Peyer's patch (tissue), 4 donors: ENCODE results near the gene GGA1. TPM values are rescaled to one million over a fixed set of nuclear protein-coding genes. Genes with fewer than 3 reads are reported as not detected.
"Not testable (repeated sequence)": the region's sequence is repeated elsewhere in the genome, so short reads cannot be mapped to it uniquely, and the experiment has no call there.

Experiments
- DNase-seq, 3 donors: peaks; one replicate each; pipeline ENCODE4 v3.0.0-alpha.2; 2017 to 2019
- H3K27ac ChIP-seq, 4 donors: fragments of 200-600 bp; sonication (generic); one replicate each; pipeline ENCODE4 v1.5.1; 2016 to 2019
- H3K27me3 ChIP-seq, 2 donors: fragments of 200-600 bp; sonication (generic); one replicate each; pipeline ENCODE4 v1.5.1; 2019
- H3K36me3 ChIP-seq, 3 donors: fragments of 200-600 bp; sonication (generic); one replicate each; pipeline ENCODE4 v1.5.1; 2016 to 2019
- H3K4me1 ChIP-seq, 4 donors: fragments of 200-600 bp; sonication (generic); one replicate each; pipeline ENCODE4 v1.5.1; 2016 to 2019
- H3K4me3 ChIP-seq, 4 donors: fragments of 200-600 bp; sonication (generic); 1 replicate in 3 of 4; 2 replicates in 1 of 4; pipeline ENCODE4 v1.5.1; 2016 to 2019; ENCODE audit warnings: mild to moderate bottlenecking in 1 of 4
- H3K9me3 ChIP-seq, 4 donors: fragments of 200-600 bp; sonication (generic); one replicate each; pipeline ENCODE4 v1.5.1; 2016 to 2019; ENCODE audit warnings: mild to moderate bottlenecking in 1 of 4
- CTCF ChIP-seq, 6 experiments: fragments of 450-650 bp in 4 of 6; fragments of 200-600 bp in 2 of 6; sonication (generic) in 1 of 6; IDR thresholded peaks; one replicate each; pipeline ENCODE4 v1.5.1; 2017 to 2019; ENCODE audit warnings: antibody characterized with exemption in 6 of 6, mild to moderate bottlenecking in 3 of 6, moderate library complexity in 1 of 6
- POLR2A ChIP-seq, 2 donors: fragments of 450-650 bp; IDR thresholded peaks; one replicate each; pipeline ENCODE4 v1.5.1; 2017; ENCODE audit warnings: antibody characterized with exemption in 2 of 2, mild to moderate bottlenecking in 2 of 2, moderate library complexity in 2 of 2
- total RNA-seq, 4 donors: library from RNA; depleted of rRNA; stranded (reverse); fragments of >200 nt; gene quantifications; one replicate each; pipeline ENCODE4 v1.1.0, GENCODE V29; 2016

The GGA1 gene
- total RNA-seq, 4 donors from 2014 or later, result 67.1 to 189 (median 117) TPM

- peak overlapping the region; percentile 86 to 100 (median 94) for H3K4me3 ChIP-seq
- H3K27me3 ChIP-seq, result no peaks in the 10 kb centered on the region
- peak overlapping the region; percentile 95 to 98 (median 96) for H3K27ac ChIP-seq
- TF ChIP-seq CTCF (IDR thresholded peaks at IDR 0.05) (no peak), POLR2A (IDR thresholded peaks at IDR 0.05) (no peak)
- DNase-seq, result no peak
- H3K9me3 ChIP-seq, result no peaks in the 10 kb centered on the region
- peaks cover 0 to 39% (median 14%) of the 10 kb centered on the region in 4 donors for H3K4me1 ChIP-seq
- no peaks in the 10 kb centered on the region for H3K36me3 ChIP-seq
These were observed 628 bp upstream of the GGA1 start for GRCh38 chr22:37607935-37608476.

- no peak for DNase-seq
- no peaks in the 10 kb centered on the region for H3K9me3 ChIP-seq
- no peaks in the 10 kb centered on the region for H3K27me3 ChIP-seq
- H3K27ac ChIP-seq, result peak overlapping the region; percentile 95 to 98 (median 96)
- peaks cover 0 to 49% (median 14%) of the 10 kb centered on the region in 4 donors for H3K4me1 ChIP-seq
- H3K4me3 ChIP-seq, result peak overlapping the region; percentile 86 to 100 (median 94)
- TF ChIP-seq POLR2A (IDR thresholded peaks at IDR 0.05), result no peak
- TF ChIP-seq CTCF (IDR thresholded peaks at IDR 0.05), result no peak
- H3K36me3 ChIP-seq, result peaks cover 0 to 8% (median 0%) of the 10 kb centered on the region in 3 donors
These were observed 862 bp downstream of the GGA1 start for GRCh38 chr22:37609240-37610152.

- H3K27me3 ChIP-seq, DNase-seq, H3K9me3 ChIP-seq: not testable (repeated sequence)
- H3K36me3 ChIP-seq, result peaks cover 0 to 14% (median 0%) of the 10 kb centered on the region in 3 donors
- peaks cover 0 to 49% (median 14%) of the 10 kb centered on the region in 4 donors for H3K4me1 ChIP-seq
- H3K27ac ChIP-seq, result peak overlapping the region in 3 of 4 donors; percentile 95 to 98 (median 96)
- H3K4me3 ChIP-seq, result peak overlapping the region; percentile 86 to 100 (median 94)
These were observed 1.5 kb downstream of the GGA1 start for GRCh38 chr22:37610153-37610475.

- TF ChIP-seq POLR2A (IDR thresholded peaks at IDR 0.05) (peak in 1 of 2 donors; percentile 35), CTCF (IDR thresholded peaks at IDR 0.05) (no peak)
- Histone ChIP-seq H3K4me3 (no peak overlapping the region), H3K27ac (peak overlapping the region; percentile 44 to 98 (median 96)), H3K27me3 (no peaks in the 10 kb centered on the region), H3K36me3 (peaks cover 0 to 19% (median 0%) of the 10 kb centered on the region in 3 donors), H3K4me1 (peaks cover 0 to 49% (median 14%) of the 10 kb centered on the region in 4 donors), H3K9me3 (no peaks in the 10 kb centered on the region)
- DNase-seq, result no peak
These were observed 2.0 kb downstream of the GGA1 start for GRCh38 chr22:37610480-37611129.

- H3K27ac ChIP-seq, result peak overlapping the region in 1 of 4 donors; percentile 44
- no peaks in the 10 kb centered on the region for H3K9me3 ChIP-seq
- DNase-seq, result no peak
These were observed 2.6 kb downstream of the GGA1 start for GRCh38 chr22:37611207-37611606.

More at GRCh38 chr22:37611207-37611606, 2.6 kb downstream of the GGA1 start:
- H3K36me3 ChIP-seq, result peaks cover 0 to 25% (median 0%) of the 10 kb centered on the region in 3 donors
- TF ChIP-seq POLR2A (IDR thresholded peaks at IDR 0.05) (no peak), CTCF (IDR thresholded peaks at IDR 0.05) (no peak)
- H3K27me3 ChIP-seq, result no peaks in the 10 kb centered on the region
- no peak overlapping the region for H3K4me3 ChIP-seq
- H3K4me1 ChIP-seq, result peaks cover 0 to 49% (median 14%) of the 10 kb centered on the region in 4 donors
